Measurements from ENCODE around the gene CAP2.

The CAP2 gene, protein sequence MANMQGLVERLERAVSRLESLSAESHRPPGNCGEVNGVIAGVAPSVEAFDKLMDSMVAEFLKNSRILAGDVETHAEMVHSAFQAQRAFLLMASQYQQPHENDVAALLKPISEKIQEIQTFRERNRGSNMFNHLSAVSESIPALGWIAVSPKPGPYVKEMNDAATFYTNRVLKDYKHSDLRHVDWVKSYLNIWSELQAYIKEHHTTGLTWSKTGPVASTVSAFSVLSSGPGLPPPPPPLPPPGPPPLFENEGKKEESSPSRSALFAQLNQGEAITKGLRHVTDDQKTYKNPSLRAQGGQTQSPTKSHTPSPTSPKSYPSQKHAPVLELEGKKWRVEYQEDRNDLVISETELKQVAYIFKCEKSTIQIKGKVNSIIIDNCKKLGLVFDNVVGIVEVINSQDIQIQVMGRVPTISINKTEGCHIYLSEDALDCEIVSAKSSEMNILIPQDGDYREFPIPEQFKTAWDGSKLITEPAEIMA

GRCh38 chr6:17392978-17393891 lies at the start of gene CAP2:
Gene CAP2, plus strand, starts transcription at chr6:17393595. Its CDS starts 27,961 bp downstream, at chr6:17421556.
- no peak for DNase-seq (ENCODE audit: low spot score)

DNA sequence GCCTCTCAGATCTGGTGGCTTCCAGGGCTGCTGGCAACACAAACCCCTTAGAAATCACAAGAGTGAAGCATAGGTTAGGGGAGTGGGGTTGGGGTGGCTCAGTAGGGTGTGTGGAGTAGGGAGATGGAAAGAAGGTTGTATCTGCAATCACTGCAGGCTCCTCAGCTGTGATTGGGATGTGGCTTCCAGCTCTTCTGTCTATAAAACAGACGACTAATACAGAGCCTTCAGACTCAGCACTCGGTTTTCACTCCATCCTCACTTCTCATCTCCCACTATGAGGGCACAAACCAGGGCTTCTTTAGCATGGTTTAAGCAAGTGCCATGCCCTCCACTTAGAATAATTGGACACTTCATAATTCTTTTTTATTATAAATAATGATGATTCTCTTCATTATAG lies 46.4 kb upstream of the CAP2 start:
- no peak for DNase-seq (ENCODE audit: low spot score)

GRCh38 chr6:17349427-17349826 lies 44.0 kb upstream of the CAP2 start:
- no peak for DNase-seq (ENCODE audit: low spot score)

GRCh38 chr6:17352302-17352701 lies 41.1 kb upstream of the CAP2 start:
- DNase-seq (ENCODE audit: low spot score) = no peak

DNA sequence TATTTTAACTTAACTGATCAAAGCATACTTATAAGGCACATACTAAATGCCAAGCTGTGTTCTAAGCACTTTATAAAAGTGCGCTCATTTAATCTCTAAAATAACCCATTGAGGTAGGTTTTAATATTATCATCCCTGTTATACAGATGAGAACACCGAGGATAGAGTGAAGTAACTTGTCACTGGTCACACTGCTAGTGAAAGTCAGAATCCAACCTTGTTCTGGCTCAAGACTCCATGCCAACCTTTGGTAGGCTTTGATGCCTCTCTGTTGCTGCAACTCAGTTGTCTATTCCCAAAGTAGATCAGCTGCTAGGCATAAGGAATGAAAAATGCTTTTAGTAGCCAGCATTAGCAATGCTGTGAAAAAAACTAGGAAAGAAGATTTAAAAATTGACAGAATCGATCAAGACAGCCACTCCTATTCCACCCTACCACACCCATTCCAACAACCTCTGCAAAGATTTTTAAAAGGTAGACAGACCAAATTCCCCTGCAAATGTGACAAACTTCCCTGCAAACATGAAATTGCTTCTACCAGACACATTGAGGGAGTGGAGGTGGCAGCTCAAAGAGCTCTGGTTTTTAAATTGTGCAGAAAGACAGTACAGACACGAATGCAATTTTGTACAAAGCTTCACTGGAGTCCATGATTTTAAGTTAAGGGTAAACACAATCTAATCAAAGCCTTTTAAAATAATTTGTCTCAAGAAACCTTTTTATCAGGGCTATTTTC lies 39.8 kb upstream of the CAP2 start:
- no peak for DNase-seq (ENCODE audit: low spot score)

GRCh38 chr6:17354700-17355403 lies 38.5 kb upstream of the CAP2 start:
- DNase-seq (ENCODE audit: low spot score) = no peak

- no peak for DNase-seq (ENCODE audit: low spot score)
Measured at GRCh38 chr6:17355404-17355774, 38.0 kb upstream of the CAP2 start.

DNA sequence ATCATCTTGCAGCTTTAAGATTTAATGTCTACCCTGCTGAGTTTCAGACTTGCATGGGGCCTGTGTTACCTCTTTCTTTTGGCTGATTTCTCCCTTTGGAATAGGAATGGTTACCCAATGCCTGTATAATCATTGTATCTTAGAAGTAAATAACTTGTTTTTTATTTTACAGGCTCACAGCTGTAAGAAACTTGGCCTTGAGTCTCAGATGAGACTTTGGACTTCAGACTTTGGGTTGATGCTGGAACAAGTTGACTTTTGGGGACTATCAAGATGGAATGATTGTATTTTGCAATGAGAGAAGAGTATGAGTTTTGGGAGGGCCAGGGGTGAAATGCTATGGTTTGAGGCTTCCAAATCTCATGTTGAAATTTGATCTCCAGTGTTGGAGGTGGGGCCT lies 34.9 kb upstream of the CAP2 start:
- no peak for DNase-seq (ENCODE audit: low spot score)

- DNase-seq (ENCODE audit: low spot score) = no peak
Measured at GRCh38 chr6:17360564-17360963, 32.8 kb upstream of the CAP2 start.

GRCh38 chr6:17361013-17361412 lies 32.4 kb upstream of the CAP2 start:
- DNase-seq (ENCODE audit: low spot score) = no peak

DNA sequence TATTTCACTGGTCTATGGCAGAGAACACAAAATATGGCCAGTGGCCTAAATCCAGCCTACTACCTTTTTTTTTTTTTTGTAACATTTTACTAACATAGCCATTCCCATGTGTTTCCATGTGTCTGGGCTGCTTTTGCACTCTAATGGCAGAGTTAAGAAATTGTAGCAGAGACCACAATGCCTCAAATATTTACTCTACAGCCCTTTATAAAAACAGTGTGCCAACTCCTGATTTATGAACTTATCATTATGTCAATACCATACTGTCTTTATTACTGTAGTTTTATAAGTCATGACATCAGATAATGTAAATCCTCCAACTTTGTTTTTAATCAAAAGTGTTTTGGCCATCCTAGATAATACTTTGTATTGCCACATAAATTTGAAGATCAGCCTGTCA lies 27.4 kb upstream of the CAP2 start:
- no peak for DNase-seq (ENCODE audit: low spot score)

GRCh38 chr6:17367868-17368267 lies 25.5 kb upstream of the CAP2 start:
- DNase-seq (ENCODE audit: low spot score) = no peak

DNA sequence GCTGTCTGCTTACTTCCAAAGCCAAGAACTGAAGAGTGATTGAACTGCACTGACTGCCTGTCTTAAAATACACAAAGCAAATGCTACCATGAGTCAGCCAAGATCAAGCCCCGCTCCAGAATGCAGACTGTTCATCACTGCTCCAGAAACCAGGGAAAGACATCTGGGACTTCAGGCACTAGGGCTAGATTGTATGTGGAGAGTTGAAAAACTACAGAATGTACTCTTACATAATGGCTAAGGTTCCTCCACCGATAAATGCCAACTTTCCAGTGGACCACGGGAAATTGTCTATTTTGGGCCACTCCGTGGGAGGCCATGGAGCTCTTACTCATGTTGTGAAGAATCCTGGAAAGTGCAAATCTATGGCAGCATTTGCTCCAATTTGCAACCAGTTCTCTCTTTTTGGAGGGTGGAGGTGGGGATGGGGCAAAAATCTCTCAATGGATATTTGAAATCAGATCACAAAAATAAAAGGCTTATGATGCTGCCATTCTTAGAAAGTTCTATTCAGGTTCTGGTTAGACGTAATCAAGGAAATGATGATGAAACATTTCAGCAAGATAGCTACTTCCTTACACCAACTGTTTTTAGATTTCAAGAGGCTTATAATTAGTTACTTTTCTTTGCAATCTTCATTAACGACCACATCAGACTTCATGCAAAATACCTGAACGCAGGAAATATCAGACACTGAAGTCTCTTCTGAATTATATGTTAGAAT lies 11.8 kb upstream of the CAP2 start:
- DNase-seq (ENCODE audit: low spot score) = no peak

DNA sequence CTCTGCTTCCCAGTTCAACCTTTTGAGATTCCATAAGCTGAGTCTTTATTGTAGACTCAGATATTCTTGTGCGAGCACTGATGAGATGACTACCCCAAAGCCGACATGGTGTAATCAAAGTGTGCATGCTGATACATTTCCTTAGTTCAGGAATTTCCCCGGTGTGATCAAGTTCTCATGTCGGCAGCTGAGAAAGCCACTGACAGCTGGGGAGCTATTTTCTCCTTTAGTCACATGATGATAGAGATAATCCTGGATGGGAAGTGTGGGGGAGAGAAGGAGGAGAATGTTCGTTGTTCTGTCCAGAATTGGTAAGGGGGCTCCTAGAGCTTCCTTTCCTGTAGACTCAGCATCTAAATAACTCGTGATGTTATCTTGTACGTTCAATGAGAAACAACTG lies 7.7 kb upstream of the CAP2 start:
- DNase-seq (ENCODE audit: low spot score) = no peak

DNA sequence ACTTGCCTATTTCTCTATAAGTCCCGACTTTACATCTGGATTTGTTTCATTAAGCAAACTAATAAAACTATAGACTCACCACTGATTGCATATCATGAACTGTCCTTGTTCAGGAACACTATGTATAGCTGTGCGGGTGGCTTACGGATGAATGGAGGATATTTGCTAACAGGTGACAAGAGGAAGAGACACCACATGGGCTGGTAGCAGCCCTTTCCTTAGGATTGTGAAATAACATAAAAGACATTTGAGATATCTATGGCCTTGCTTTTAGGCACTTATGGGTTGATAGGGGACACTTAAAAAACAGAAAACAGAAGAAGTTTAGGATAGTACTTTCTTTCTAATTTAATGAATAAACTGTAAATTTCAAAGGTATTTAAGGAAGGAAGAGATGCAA lies 5.0 kb upstream of the CAP2 start:
- DNase-seq (ENCODE audit: low spot score) = no peak

- no peak for DNase-seq (ENCODE audit: low spot score)
Measured at GRCh38 chr6:17389274-17389847, 4.0 kb upstream of the CAP2 start.

- DNase-seq (ENCODE audit: low spot score) = no peak
Measured at GRCh38 chr6:17390276-17390675, 3.1 kb upstream of the CAP2 start.

DNA sequence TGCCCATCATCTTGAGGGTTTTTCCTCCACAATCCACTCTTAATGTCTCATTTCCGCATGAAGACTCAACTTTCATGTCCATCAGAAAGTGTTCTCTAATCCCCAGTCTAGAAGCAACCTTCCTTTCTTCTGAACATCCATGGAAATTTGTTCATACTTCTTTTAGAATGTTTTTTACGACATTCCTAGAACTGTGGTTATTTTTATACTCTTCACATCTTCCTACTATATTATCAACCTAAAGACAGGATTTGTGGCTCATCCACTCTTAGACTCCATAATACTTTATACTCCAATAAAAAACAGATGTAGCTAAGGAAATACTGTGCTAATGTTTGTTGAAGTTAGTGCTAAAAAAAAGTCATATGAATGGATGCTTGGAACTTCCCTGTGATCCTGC lies 1.4 kb upstream of the CAP2 start:
- DNase-seq (ENCODE audit: low spot score) = no peak

DNA sequence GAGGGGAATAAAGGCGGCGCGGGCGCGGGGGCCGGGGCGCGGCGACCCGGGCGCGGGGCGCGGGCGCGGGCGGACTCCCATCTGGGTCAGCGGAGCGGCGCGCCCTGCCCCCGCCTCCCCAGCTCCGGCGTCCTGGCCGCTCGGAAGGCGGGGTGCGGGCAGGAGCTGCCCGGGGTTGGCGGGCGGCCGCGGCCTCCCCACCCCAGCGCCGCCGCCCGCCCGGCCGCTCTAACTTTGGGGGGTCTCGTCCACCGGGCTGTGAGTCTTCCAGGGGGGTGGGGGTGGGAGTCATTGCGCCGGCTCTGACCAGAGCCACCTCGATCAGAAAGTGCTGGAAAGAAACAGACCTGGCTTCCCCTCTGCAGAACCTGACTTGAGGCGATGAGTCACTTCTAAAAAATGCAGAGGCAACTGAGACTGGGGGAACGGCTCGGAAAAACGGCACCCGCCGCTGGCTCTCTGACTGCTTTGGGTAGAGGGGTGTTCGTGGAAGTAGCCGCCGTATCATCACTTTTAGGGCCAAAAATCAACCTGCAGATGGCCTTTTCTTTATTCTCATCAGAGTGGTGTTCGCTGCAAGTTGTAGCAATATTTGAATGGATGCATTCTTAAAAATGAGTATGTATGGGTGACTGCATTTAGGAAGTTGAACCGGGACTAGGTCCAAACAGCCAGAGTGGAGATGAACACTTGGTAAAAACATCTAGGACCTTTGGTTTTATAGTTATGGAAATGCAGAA lies 667 bp downstream of the CAP2 start:
- no peak for DNase-seq (ENCODE audit: low spot score)

GRCh38 chr6:17395112-17395511 lies 1.7 kb downstream of the CAP2 start:
- no peak for DNase-seq (ENCODE audit: low spot score)

Data from hematopoietic multipotent progenitor cell treated with erythropoietin and hydrocortisone succinate and interleukin-3 and kit ligand, for 15 days (in vitro differentiated cells).